Liver (tissue), 9 donors: ENCODE measurements around the gene PPARA. TPM values are rescaled to one million over a fixed set of nuclear protein-coding genes. Genes with fewer than 3 reads are reported as not detected.

Source experiments
- DNase-seq: peaks from one replicate; pipeline ENCODE4 v3.0.0-alpha.2; 2017; ENCODE audit warnings: low spot score
- H3K27ac ChIP-seq, 2 donors: one replicate each; pipeline ENCODE4 v1.7.0; 2013; ENCODE audit warnings: inconsistent platforms in 2 of 2, low read length in 2 of 2, control low read depth in 1 of 2, low read depth in 1 of 2, mild to moderate bottlenecking in 1 of 2
- H3K27me3 ChIP-seq, 4 donors: one replicate each; pipeline versions ENCODE4 v1.6.1 to v1.7.0; 2013; ENCODE audit warnings: low read length in 3 of 4, inconsistent platforms in 1 of 4, mild to moderate bottlenecking in 1 of 4, moderate library complexity in 1 of 4; ENCODE audit not compliant: control insufficient read depth in 4 of 4, insufficient read depth in 4 of 4
- H3K36me3 ChIP-seq, 4 donors: one replicate each; pipeline versions ENCODE4 v1.6.1 to v1.7.0; 2013; ENCODE audit warnings: low read length in 3 of 4, mild to moderate bottlenecking in 3 of 4, low read depth in 1 of 4, moderate library complexity in 1 of 4; ENCODE audit not compliant: control insufficient read depth in 4 of 4, insufficient read depth in 3 of 4
- H3K4me1 ChIP-seq, 4 donors: one replicate each; pipeline versions ENCODE4 v1.6.1 to v1.7.0; 2013; ENCODE audit warnings: low read length in 3 of 4, mild to moderate bottlenecking in 3 of 4, moderate library complexity in 1 of 4; ENCODE audit not compliant: control insufficient read depth in 4 of 4, insufficient read depth in 4 of 4
- H3K4me3 ChIP-seq, 3 donors: one replicate each; pipeline versions ENCODE4 v1.6.1 to v1.7.0; 2013; ENCODE audit warnings: low read length in 3 of 3, control low read depth in 1 of 3, low read depth in 1 of 3, mild to moderate bottlenecking in 1 of 3
- H3K9ac ChIP-seq, 2 donors: one replicate each; pipeline ENCODE4 v1.7.0; 2013; ENCODE audit warnings: low read length in 2 of 2, mild to moderate bottlenecking in 2 of 2, moderate library complexity in 2 of 2, control low read depth in 1 of 2, low read depth in 1 of 2
- H3K9me3 ChIP-seq, 4 donors: one replicate each; pipeline versions ENCODE4 v1.6.1 to v1.7.0; 2013; ENCODE audit warnings: low read length in 3 of 4; ENCODE audit not compliant: control insufficient read depth in 4 of 4
- ATF3 ChIP-seq: IDR thresholded peaks from 2 replicates; pipeline ENCODE4 v1.6.1; 2016; ENCODE audit warnings: antibody characterized with exemption
- CTCF ChIP-seq: fragments of 150-350 bp; IDR thresholded peaks from 2 replicates; pipeline ENCODE4 v1.5.1; 2017; ENCODE audit warnings: improper control_type of control experiment, low read depth, low read length; ENCODE audit not compliant: missing input control
- EGR1 ChIP-seq, 2 donors: IDR thresholded peaks; 2 replicates each; pipeline ENCODE4 v1.6.1; 2016 to 2018; ENCODE audit warnings: antibody characterized with exemption in 2 of 2, low read depth in 2 of 2
- FOXA1 ChIP-seq: IDR thresholded peaks from 2 replicates; pipeline ENCODE4 v1.6.1; 2016; ENCODE audit warnings: antibody characterized with exemption
- FOXA2 ChIP-seq: IDR thresholded peaks from 2 replicates; pipeline ENCODE4 v1.6.1; 2016; ENCODE audit warnings: antibody characterized with exemption
- GABPA ChIP-seq, 2 donors: IDR thresholded peaks in 1 of 2; conservative IDR thresholded peaks in 1 of 2; 2 replicates each; pipeline ENCODE4 v1.6.1; 2016; ENCODE audit warnings: antibody characterized with exemption in 2 of 2, mild to moderate bottlenecking in 1 of 2, moderate library complexity in 1 of 2
- HNF4A ChIP-seq, 2 donors: conservative IDR thresholded peaks; 2 replicates each; pipeline ENCODE4 v1.6.1; 2016; ENCODE audit warnings: antibody characterized with exemption in 2 of 2, mild to moderate bottlenecking in 2 of 2
- HNF4G ChIP-seq: IDR thresholded peaks from 2 replicates; pipeline ENCODE4 v1.6.1; 2016; ENCODE audit warnings: antibody characterized with exemption
- MAX ChIP-seq: IDR thresholded peaks from 2 replicates; pipeline ENCODE4 v1.6.1; 2016; ENCODE audit warnings: antibody characterized with exemption
- NR2F2 ChIP-seq: IDR thresholded peaks from 2 replicates; pipeline ENCODE4 v1.6.1; 2016; ENCODE audit warnings: antibody characterized with exemption
- RAD21 ChIP-seq, 2 donors: IDR thresholded peaks; 2 replicates each; pipeline ENCODE4 v1.6.1; 2016; ENCODE audit warnings: antibody characterized with exemption in 2 of 2, mild to moderate bottlenecking in 2 of 2
- REST ChIP-seq: IDR thresholded peaks from 2 replicates; pipeline ENCODE4 v1.6.1; 2016; ENCODE audit warnings: antibody characterized with exemption, mild to moderate bottlenecking
- SP1 ChIP-seq: IDR thresholded peaks from 2 replicates; pipeline ENCODE4 v1.6.1; 2018; ENCODE audit warnings: antibody characterized with exemption, mild to moderate bottlenecking
- TAF1 ChIP-seq: conservative IDR thresholded peaks from 2 replicates; pipeline ENCODE4 v1.6.1; 2016; ENCODE audit warnings: antibody characterized with exemption, mild to moderate bottlenecking
- YY1 ChIP-seq: IDR thresholded peaks from 2 replicates; pipeline ENCODE4 v1.6.1; 2016; ENCODE audit warnings: antibody characterized with exemption, mild to moderate bottlenecking
- ZBTB33 ChIP-seq: IDR thresholded peaks from 2 replicates; pipeline ENCODE4 v1.6.1; 2016; ENCODE audit warnings: antibody characterized with exemption
- WGBS: extraction: QIAGEN DNeasy Blood & Tissue Kit; methylation state at CpG from one replicate; pipeline ENCODE4 v1.1.7; 2013; 5-methylcytosine and 5-hydroxymethylcytosine counted together
- polyA plus RNA-seq, 2 donors: library from polyadenylated mRNA; stranded (reverse) in 1 of 2; unstranded in 1 of 2; fragments of 200-250 nt in 1 of 2; fragments of >200 nt in 1 of 2; fragmentation: Nextera tagmentation in 1 of 2; extraction: Ambion mirVana in 1 of 2; gene quantifications; one replicate each; pipeline versions ENCODE4 v1.2.1 to v1.2.3, GENCODE V29; 2013 to 2015
- total RNA-seq, 2 donors: library from RNA; depleted of rRNA; stranded (reverse); fragments of >200 nt; gene quantifications; one replicate each; pipeline ENCODE4 v1.2.3, GENCODE V29; 2014
- donor health status: healthy.
- donor health status: healthy.
- donor health status: healthy.
- donor health status: healthy.
- donor health status: healthy.

The PPARA gene
- total and polyA plus RNA-seq, 4 donors, result 31.2 to 78.8 (median 41.3) TPM

GRCh38 chr22:46179748-46180147 is 29.4 kb downstream of the PPARA start:
- Histone ChIP-seq H3K27me3 (no peaks in the 10 kb centered on the region), H3K4me3 (no peak overlapping the region), H3K9ac (no peak overlapping the region), H3K36me3 (peaks cover 2 to 45% (median 30%) of the 10 kb centered on the region in 4 donors), H3K27ac (no peak overlapping the region), H3K4me1 (no peaks in the 10 kb centered on the region), H3K9me3 (peaks cover 0 to 5% (median 1%) of the 10 kb centered on the region in 4 donors)
- no peak for TF ChIP-seq HNF4G
- no peak for TF ChIP-seq YY1
- TF ChIP-seq FOXA1, result no peak
- no peak for TF ChIP-seq HNF4A (conservative IDR thresholded peaks at IDR 0.05)
- TF ChIP-seq GABPA (IDR thresholded peaks at IDR 0.05 in 1 of 2, conservative IDR thresholded peaks at IDR 0.05 in 1 of 2), result no peak
- no peak for TF ChIP-seq TAF1
- no peak for TF ChIP-seq ZBTB33
- no peak for TF ChIP-seq CTCF
- no peak for TF ChIP-seq SP1
- no peak for TF ChIP-seq MAX
- no peak for TF ChIP-seq ATF3
- DNase-seq, result no peak
- WGBS, result 100% methylated on average over 1 of the region's 1 CpG

GRCh38 chr22:46180370-46181137 is 30.2 kb downstream of the PPARA start:
- no peak overlapping the region for H3K27ac ChIP-seq
- H3K4me1 ChIP-seq, result no peaks in the 10 kb centered on the region
- H3K4me3 ChIP-seq, result no peak overlapping the region
- no peak for DNase-seq
- no peaks in the 10 kb centered on the region for H3K27me3 ChIP-seq
- WGBS, result 96% methylated on average over 12 of the region's 12 CpGs
- peaks cover 0 to 5% (median 1%) of the 10 kb centered on the region in 4 donors for H3K9me3 ChIP-seq
- no peak for TF ChIP-seq MAX
- TF ChIP-seq NR2F2, result no peak
- no peak overlapping the region for H3K9ac ChIP-seq
- H3K36me3 ChIP-seq, result peaks cover 2 to 49% (median 33%) of the 10 kb centered on the region in 4 donors

GRCh38 chr22:46183733-46184132 is 33.4 kb downstream of the PPARA start:
- Histone ChIP-seq H3K27ac (no peak overlapping the region), H3K36me3 (peaks cover 6 to 46% (median 32%) of the 10 kb centered on the region in 4 donors), H3K9ac (no peak overlapping the region), H3K27me3 (no peaks in the 10 kb centered on the region), H3K4me3 (no peak overlapping the region), H3K9me3 (peaks cover 0 to 5% (median 1%) of the 10 kb centered on the region in 4 donors), H3K4me1 (no peaks in the 10 kb centered on the region)
- WGBS, result 85% methylated on average over 5 of the region's 5 CpGs
- no peak for DNase-seq
- TF ChIP-seq FOXA2 (no peak), REST (no peak), RAD21 (IDR thresholded peaks at IDR 0.05) (no peak), EGR1 (IDR thresholded peaks at IDR 0.05; ENCODE audit: low read depth in 2 of 2) (no peak), ATF3 (no peak), NR2F2 (no peak), CTCF (no peak), FOXA1 (no peak)
